GM12878 (cell line): ENCODE measurements around the gene RAD51B. TPM values are rescaled to one million over a fixed set of nuclear protein-coding genes. Genes with fewer than 3 reads are reported as not detected.

ENCODE experiments used
- ATAC-seq: fragments of 200-7000 bp; cut with Tn5 transposase; 3 replicates; pipeline ENCODE4 v1.9.1; 2020; ENCODE audit warnings: mild to moderate bottlenecking, moderate library complexity
- BruUV-seq: library from RNA; stranded (reverse); fragments of 400-500 nt; replicated peaks from 2 replicates; lab custom pipeline; 2021; lab: Mats Ljungman, UMichigan
- CTCF ChIA-PET: fragments of 300-600 bp; sonication (Branson Sonifier 250); formaldehyde crosslinking; extraction: SDS; loops from one replicate; lab custom pipeline; 2021; ENCODE audit warnings: inconsistent platforms; lab: Yijun Ruan, JAX
- POLR2A ChIA-PET: fragments of 350-600 bp; formaldehyde crosslinking; extraction: SDS; loops from one replicate; lab custom pipeline; 2021; ENCODE audit warnings: inconsistent platforms; lab: Charles Lee
- RAD21 ChIA-PET: fragments of 300-600 bp; sonication (Branson Sonifier 250); formaldehyde crosslinking; loops from one replicate; lab custom pipeline; 2023; ENCODE audit warnings: antibody characterized with exemption; ENCODE audit not compliant: unreplicated experiment; lab: Charles Lee
- SMC1A ChIA-PET: fragments of 300-600 bp; sonication (Branson Sonifier 250); formaldehyde crosslinking; loops from one replicate; lab custom pipeline; 2023; ENCODE audit not compliant: unreplicated experiment, uncharacterized antibody; lab: Charles Lee
- DNase-seq: peaks from one replicate; pipeline ENCODE4 v3.0.0-alpha.2; 2011; ENCODE audit warnings: low read depth, low spot score
- FAIRE-seq: peaks from 3 replicates; lab custom pipeline; 2011; peaks lifted over from hg19 to GRCh38; lab: Jason Lieb, UNC
- H2AFZ ChIP-seq: 2 replicates; pipeline ENCODE4 v1.6.0; 2011; ENCODE audit warnings: low read depth, low read length, control low read depth; ENCODE audit not compliant: control insufficient read depth
- H3K27ac ChIP-seq: 2 replicates; pipeline ENCODE4 v1.5.1; 2011; ENCODE audit warnings: control low read depth; ENCODE audit not compliant: control insufficient read depth, insufficient read depth
- H3K27me3 ChIP-seq, 2 experiments: replicated peaks in 1 of 2; 2 replicates each; pipeline versions ENCODE4 v1.6.0 to v1.6.1; 2011; ENCODE audit warnings: low read length in 1 of 2; ENCODE audit not compliant: control insufficient read depth in 2 of 2, insufficient read depth in 2 of 2
- H3K36me3 ChIP-seq, 2 experiments: 2 replicates each; pipeline ENCODE4 v1.5.1; 2011; ENCODE audit warnings: low read length in 1 of 2; ENCODE audit not compliant: control insufficient read depth in 2 of 2, insufficient read depth in 2 of 2
- H3K4me1 ChIP-seq: 2 replicates; pipeline ENCODE4 v1.6.1; 2011; ENCODE audit warnings: mild to moderate bottlenecking, low read length, moderate library complexity, mixed read lengths; ENCODE audit not compliant: control insufficient read depth, insufficient read depth
- H3K4me2 ChIP-seq: 2 replicates; pipeline ENCODE4 v1.6.0; 2011; ENCODE audit warnings: control low read depth; ENCODE audit not compliant: control insufficient read depth, insufficient read depth
- H3K4me3 ChIP-seq: fragments of 200-600 bp; sonication (generic); 2 replicates; pipeline ENCODE4 v1.5.1; 2016
- H3K79me2 ChIP-seq: 2 replicates; pipeline ENCODE4 v1.6.0; 2011; ENCODE audit warnings: low read length; ENCODE audit not compliant: control insufficient read depth, insufficient read depth
- H3K9ac ChIP-seq: 2 replicates; pipeline ENCODE4 v1.8.0; 2011; ENCODE audit warnings: low read length, control low read depth, mixed read lengths; ENCODE audit not compliant: control insufficient read depth, insufficient read depth
- H3K9me3 ChIP-seq: replicated peaks from 3 replicates; pipeline ENCODE4 v1.5.1; 2011; ENCODE audit warnings: mild to moderate bottlenecking, low read length; ENCODE audit not compliant: control insufficient read depth, insufficient read depth
- H4K20me1 ChIP-seq: 2 replicates; pipeline ENCODE4 v1.6.0; 2011; ENCODE audit not compliant: control insufficient read depth, insufficient read depth
- RAD51 ChIP-seq: fragments of 450-650 bp; IDR thresholded peaks from 2 replicates; pipeline ENCODE4 v1.6.1; 2016; ENCODE audit warnings: moderate library complexity, mild to moderate bottlenecking, inconsistent platforms
- TCF3 ChIP-seq: IDR thresholded peaks from 2 replicates; pipeline ENCODE4 v1.6.1; 2012; ENCODE audit warnings: low read depth, mild to moderate bottlenecking, low read length, borderline replicate concordance; ENCODE audit not compliant: insufficient read depth
- WGBS: methylation state at CpG from one replicate; pipeline ENCODE4 v1.1.6; 2016; ENCODE audit warnings: low lambda C conversion rate; ENCODE audit not compliant: insufficient replicate concordance, insufficient coverage; ENCODE audit errors: missing lambda C conversion rate; 5-methylcytosine and 5-hydroxymethylcytosine counted together
- in situ Hi-C: fragments of 300-500 bp; cut with MboI; formaldehyde crosslinking; loops from 9 replicates; pipeline ENCODE4 v1.14.3; 2018; ENCODE audit warnings: mixed read lengths
- intact Hi-C: fragments of 100-400 bp; cut with micrococcal nuclease; formaldehyde crosslinking; loops from one replicate; pipeline ENCODE4 v1.14.2; 2022; ENCODE audit not compliant: unreplicated experiment
- polyA plus RNA-seq, 11 experiments: library from polyadenylated mRNA; depleted of rRNA in 4 of 11; unstranded in 6 of 11; stranded (reverse) in 5 of 11; fragments of >200 nt; fragmentation: Nextera tagmentation in 4 of 11; fragmentation: Illumina TruSeq in 1 of 11; extraction: Ambion mirVana in 4 of 11; extraction: Trizol in 1 of 11; gene quantifications; 1 replicate in 1 of 11; 2 replicates in 10 of 11; pipeline versions ENCODE4 v1.2.1 to v1.2.3, GENCODE V29; 2011 to 2016; ENCODE audit warnings: inconsistent platforms in 2 of 11, missing spikeins in 2 of 11, low read depth in 1 of 11
- total RNA-seq, 4 experiments: library from RNA; depleted of rRNA in 3 of 4; stranded (reverse); fragments of >200 nt in 3 of 4; fragmentation: Illumina TruSeq in 1 of 4; extraction: Trizol in 1 of 4; gene quantifications; 2 replicates each; pipeline versions ENCODE4 v1.2.1 to v1.2.3, GENCODE V29; 2013 to 2021

The RAD51B gene
- total and polyA plus RNA-seq, 10 of the 15 experiments (the other 5 are each of a cell fraction or from before 2014, with no cell fraction given), result 9.8 to 26.8 (median 21.3) TPM

GRCh38 chr14:68599896-68600610, 780.5 kb downstream of the RAD51B start:
- SMC1A ChIA-PET, result interaction anchor here (1.6 kb wide), 1 partner anchor 12 kb away, joined by 3 read pairs; no protein-coding TSS in a partner anchor
- H3K9me3 ChIP-seq, result peaks cover 5% of the 10 kb centered on the region; the same call in 1 of the 3 replicates
- H3K27me3 ChIP-seq, result no peaks in the 10 kb centered on the region
- in situ Hi-C loops, result no loop called here
- DNase-seq, result no peak
- no peaks in the 10 kb centered on the region for H3K79me2 ChIP-seq
- no peak overlapping the region for H3K4me2 ChIP-seq
- no peaks in the 10 kb centered on the region for H3K36me3 ChIP-seq
- POLR2A ChIA-PET, result interaction anchor here (1.0 kb wide), 1 partner anchor 12 kb away, joined by 3 read pairs; no protein-coding TSS in a partner anchor
- H2AFZ ChIP-seq, result no peak overlapping the region
- TF ChIP-seq RAD51, result no peak
- TF ChIP-seq, all 136 proteins: peak for 0
- ATAC-seq (no peak), FAIRE-seq (no peak)
- no peaks in the 10 kb centered on the region for H3K4me1 ChIP-seq
- no peak overlapping the region for H3K4me3 ChIP-seq
- 65% methylated on average over 9 of the region's 9 CpGs for WGBS
- intact Hi-C loops, result no loop called here
- ChIA-PET RAD21 (no interaction called here), CTCF (interaction anchor here (0.6 to 1.2 kb wide), 3 partner anchors 12 to 142 kb away, joined by 3 read pairs; no protein-coding TSS in a partner anchor)
- BruUV-seq, result no TSS peak
- H4K20me1 ChIP-seq, result no peaks in the 10 kb centered on the region
- H3K27ac ChIP-seq, result no peak overlapping the region
- H3K9ac ChIP-seq, result no peak overlapping the region

GRCh38 chr14:68602507-68602906, 782.9 kb downstream of the RAD51B start:
- ATAC-seq (no peak), DNase-seq (no peak)
- no peak overlapping the region for H3K9ac ChIP-seq
- WGBS, result 65% methylated on average over 5 of the region's 5 CpGs
- POLR2A ChIA-PET, result no interaction called here
- H3K9me3 ChIP-seq, result peaks cover 5% of the 10 kb centered on the region; the same call in 1 of the 3 replicates
- no peaks in the 10 kb centered on the region for H3K36me3 ChIP-seq
- H2AFZ ChIP-seq, result no peak overlapping the region
- in situ Hi-C loops, result no loop called here
- no peak overlapping the region for H3K4me2 ChIP-seq
- CTCF ChIA-PET, result interaction anchor here (1.0 kb wide), 1 partner anchor 15 kb away, joined by 3 read pairs; no protein-coding TSS in a partner anchor
- RAD21 ChIA-PET, result interaction anchor here (0.6 kb wide), 1 partner anchor 186 kb away, joined by 3 read pairs; no protein-coding TSS in a partner anchor
- H3K4me3 ChIP-seq, result no peak overlapping the region
- no peaks in the 10 kb centered on the region for H3K4me1 ChIP-seq
- H4K20me1 ChIP-seq, result no peaks in the 10 kb centered on the region
- no peaks in the 10 kb centered on the region for H3K27me3 ChIP-seq
- intact Hi-C loops, result no loop called here
- no peak for TF ChIP-seq TCF3
- TF ChIP-seq, all 136 proteins: peak for 0
- Histone ChIP-seq H3K27ac (no peak overlapping the region), H3K79me2 (no peaks in the 10 kb centered on the region)
- BruUV-seq, result no TSS peak
- no peak for FAIRE-seq
- SMC1A ChIA-PET, result no interaction called here
